GM19463 (cell line): Measurements from ENCODE around the gene PPP2R3B.
"Not testable (repeated sequence)": the region's sequence is repeated elsewhere in the genome, so short reads cannot be mapped to it uniquely, and the experiment has no call there.

Experiments
- ATAC-seq: cut with Tn5 transposase; IDR thresholded peaks from one replicate; pipeline ENCODE4 v1.9.1; 2021; ENCODE audit warnings: mild to moderate bottlenecking, moderate library complexity; ENCODE audit not compliant: unreplicated experiment

The PPP2R3B gene

GRCh38 chrX:386768-387575 lies at the start of gene PPP2R3B:
PPP2R3B (minus strand) TSS chrX:386907; CDS start chrX:386691, 216 bp downstream.
- ATAC-seq = peak; percentile 91

- ATAC-seq = no peak
Observed at GRCh38 chrX:435536-436122, 48.9 kb upstream of the PPP2R3B start.

DNA sequence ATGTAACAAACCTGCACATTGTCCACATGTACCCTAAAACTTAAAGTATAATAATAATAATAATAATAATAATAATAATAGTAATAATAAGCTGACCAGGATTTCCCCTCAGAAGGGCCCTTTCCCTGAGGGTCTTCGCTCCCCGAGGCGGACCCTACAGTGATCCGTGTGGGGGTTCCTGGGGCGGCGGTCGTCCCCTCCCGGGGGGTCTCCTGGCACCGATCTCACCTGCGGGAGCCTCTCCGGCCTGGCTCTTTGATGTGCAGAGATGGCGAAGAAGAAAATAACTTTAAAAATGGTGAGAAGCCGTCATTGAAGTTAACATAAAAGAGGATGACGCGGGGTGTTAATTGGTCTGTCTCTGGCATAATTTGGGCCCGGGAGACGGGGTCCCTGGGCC lies 48.2 kb upstream of the PPP2R3B start:
- no peak for ATAC-seq

DNA sequence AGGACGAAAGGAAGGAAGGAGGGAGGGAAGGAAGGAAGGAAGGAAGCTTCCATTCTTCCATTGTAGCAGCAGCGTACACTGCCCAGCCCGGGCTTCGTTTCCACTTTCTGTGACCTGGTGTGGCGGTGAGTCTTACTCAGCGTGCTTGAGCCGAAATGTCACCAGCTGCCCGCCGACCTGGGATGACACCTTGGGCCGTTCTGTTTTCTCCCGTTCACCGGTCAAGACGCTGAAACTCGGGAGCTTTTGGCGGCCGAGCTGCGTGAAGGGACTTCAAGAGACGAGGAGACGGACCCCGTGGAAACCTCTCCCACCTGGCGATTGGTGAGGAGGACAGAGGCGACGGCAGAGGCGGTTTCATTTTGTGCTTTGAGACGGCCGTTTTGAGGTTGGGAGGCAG lies 47.1 kb upstream of the PPP2R3B start:
- ATAC-seq = no peak

DNA sequence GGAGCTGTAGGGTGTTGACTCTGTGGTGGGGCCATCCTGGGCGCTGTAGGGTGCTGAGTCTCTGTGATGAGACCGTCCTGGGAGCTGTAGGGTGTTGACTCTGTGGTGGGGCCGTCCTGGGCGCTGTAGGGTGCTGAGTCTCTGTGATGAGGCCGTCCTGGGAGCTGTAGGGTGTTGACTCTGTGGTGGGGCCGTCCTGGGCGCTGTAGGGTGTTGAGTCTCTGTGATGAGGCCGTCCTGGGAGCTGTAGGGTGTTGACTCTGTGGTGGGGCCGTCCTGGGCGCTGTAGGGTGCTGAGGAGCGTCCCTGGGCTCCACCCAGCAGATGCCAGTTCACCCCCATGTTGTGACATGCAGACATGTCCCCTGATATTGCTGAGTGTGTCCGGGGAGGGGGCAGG lies 46.0 kb upstream of the PPP2R3B start:
- ATAC-seq = not testable (repeated sequence)

GRCh38 chrX:431492-432111 lies 44.9 kb upstream of the PPP2R3B start:
- no peak for ATAC-seq

DNA sequence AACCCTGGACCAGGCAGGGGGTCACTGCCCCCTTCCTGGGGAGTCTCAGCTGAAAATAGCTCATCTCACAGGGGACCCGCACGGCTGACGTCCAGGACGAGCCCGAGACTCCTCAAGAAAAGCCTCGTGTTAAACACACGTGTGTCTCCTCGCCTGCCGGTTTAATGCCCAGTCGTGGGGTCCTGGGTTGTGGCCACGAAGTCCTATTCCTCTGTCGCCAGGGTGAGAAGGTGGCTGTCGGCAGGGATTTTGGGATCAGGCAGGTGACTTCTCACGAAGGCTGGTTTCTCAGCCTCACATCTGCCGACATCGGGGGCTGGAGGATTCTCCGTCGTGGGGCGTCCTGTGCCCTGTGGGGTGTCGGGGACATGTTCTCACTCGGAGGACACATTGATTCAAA lies 44.3 kb upstream of the PPP2R3B start:
- no peak for ATAC-seq

- no peak for ATAC-seq
Observed at GRCh38 chrX:429266-429825, 42.6 kb upstream of the PPP2R3B start.

DNA sequence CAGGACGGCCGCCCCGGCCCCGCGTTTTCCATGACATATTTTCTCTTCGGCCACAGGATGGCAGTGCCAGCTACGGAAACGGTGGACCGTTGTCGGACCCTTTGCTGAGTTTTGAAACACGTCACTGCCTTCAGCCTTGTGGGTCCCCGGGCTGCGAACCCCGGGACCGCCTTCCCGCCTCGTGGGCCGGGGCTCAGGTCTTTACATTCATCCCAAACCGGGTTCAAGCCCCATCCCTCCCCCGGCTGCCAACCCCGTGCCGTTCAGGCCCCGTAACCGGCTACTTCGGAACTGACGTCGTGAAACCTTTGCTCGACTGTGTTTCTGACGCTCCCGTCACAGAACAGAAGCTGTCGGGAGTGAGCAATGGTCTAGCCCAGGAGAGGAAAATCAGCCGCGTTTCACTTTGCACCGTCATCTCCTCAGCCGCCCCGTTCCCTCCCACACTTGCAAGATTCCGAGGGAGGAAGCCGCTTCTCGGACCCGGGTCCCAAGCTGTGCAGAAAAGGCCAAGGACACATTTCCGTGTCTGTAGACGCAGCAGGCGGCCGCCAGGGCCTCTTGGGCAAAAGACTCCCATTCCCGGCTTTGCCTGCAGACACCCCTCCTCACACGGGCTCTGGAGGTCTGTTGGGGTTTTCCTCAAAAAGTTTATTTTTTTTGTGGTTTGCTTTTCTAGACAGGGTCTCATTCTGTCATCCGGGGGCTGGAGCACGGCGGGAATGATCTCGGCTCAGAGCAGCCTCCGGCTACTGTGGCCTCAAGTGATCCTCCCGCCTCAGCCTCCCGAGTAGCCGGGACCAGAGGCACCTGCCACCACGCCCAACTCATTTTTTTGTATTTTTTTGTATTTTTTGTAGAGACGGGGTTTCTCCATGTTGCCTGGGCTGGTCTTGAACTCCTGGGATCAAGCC lies 41.4 kb upstream of the PPP2R3B start:
- ATAC-seq = no peak

- ATAC-seq = no peak
Observed at GRCh38 chrX:426881-427280, 40.2 kb upstream of the PPP2R3B start.

- no peak for ATAC-seq
Observed at GRCh38 chrX:425056-425455, 38.3 kb upstream of the PPP2R3B start.

GRCh38 chrX:421646-422391 lies 35.1 kb upstream of the PPP2R3B start:
- ATAC-seq = no peak

DNA sequence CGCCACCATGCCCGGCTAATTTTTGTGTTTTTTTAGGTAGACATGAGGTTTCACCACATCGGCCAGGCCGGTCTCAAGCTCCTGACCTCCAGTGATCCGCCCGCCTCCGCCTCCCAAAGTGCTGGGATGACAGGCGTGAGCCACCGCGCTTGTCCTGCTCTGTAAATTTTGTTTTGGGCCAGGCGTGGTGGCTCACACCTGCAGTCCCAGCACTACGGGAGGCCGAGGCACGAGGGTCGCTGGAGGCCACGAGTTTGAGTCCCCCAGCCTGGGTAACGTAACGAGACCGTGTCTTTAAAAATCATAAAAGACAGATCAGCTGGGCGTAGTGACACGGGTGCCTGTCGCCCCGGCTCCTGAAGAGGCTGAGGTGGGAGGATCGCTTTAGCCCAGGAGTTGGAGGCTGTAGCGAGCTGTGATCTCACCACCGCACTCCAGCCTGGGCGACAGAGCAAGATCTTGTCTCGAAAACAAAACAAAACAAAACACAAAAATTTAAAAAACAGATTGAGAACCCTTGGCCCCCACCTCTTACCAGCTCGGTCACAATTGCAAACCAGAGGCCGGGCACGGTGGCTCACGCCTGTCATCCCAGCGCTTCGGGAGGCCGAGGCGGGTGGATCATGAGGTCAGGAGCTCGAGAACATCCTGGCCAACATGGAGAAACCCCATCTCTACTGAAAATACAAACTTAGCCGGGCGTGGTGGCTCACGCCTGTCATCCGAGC lies 34.0 kb upstream of the PPP2R3B start:
- no peak for ATAC-seq

DNA sequence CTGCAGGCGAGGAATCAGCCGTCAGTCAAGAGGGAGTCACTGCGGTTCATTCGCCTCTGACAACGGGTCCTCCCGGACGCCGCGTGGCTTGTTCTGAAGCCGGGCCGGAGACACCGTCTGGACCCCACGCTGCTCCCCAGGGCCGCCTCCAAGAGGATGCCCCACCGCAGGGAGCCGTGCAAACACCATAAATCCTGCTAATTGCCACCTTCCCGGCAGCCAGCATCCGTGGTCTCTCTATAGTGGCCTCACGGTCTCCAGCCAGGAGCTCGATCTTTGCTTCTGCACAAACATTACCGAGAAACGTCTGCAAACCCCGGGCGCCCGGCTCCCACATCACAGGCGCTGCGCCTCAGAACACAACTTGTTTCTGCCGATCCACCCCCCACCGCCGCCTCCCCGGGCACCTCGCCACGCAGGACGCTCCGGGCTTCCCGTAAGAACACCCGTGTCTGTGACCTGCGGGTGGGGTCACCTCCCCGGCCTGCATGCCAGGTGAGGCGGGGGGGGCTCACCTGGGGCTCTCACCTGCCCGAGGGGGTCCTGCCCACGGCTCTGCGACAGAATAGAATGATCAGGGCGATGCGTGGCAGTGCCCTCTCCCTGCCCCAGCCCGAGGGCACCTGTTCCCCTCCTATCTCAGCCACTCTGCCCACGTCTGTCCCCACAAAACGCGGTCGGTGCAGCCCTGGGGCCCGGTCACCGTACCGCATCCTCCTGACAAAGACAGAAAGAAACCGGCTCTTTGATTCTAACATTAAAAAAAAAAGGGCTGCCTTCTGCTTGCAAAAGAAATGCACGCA lies 32.4 kb upstream of the PPP2R3B start:
- no peak for ATAC-seq

DNA sequence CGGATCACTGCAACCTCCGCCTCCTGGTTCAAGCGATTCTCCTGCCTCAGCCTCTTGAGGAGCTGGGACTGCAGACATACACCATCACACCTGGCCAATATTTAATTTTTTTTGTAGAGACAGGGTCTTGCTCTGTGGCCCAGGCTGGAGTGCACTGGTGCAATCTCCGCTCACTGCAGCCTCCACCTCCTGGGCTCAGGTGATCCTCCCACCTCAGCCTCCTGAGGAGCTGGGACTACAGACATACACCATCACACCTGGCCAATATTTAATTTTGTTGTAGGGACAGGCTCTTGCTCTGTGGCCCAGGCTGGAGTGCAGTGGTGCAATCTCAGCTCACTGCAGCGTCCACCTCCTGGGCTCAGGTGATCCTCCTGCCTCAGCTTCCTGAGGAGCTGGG lies 28.8 kb upstream of the PPP2R3B start:
- ATAC-seq = not testable (repeated sequence)

DNA sequence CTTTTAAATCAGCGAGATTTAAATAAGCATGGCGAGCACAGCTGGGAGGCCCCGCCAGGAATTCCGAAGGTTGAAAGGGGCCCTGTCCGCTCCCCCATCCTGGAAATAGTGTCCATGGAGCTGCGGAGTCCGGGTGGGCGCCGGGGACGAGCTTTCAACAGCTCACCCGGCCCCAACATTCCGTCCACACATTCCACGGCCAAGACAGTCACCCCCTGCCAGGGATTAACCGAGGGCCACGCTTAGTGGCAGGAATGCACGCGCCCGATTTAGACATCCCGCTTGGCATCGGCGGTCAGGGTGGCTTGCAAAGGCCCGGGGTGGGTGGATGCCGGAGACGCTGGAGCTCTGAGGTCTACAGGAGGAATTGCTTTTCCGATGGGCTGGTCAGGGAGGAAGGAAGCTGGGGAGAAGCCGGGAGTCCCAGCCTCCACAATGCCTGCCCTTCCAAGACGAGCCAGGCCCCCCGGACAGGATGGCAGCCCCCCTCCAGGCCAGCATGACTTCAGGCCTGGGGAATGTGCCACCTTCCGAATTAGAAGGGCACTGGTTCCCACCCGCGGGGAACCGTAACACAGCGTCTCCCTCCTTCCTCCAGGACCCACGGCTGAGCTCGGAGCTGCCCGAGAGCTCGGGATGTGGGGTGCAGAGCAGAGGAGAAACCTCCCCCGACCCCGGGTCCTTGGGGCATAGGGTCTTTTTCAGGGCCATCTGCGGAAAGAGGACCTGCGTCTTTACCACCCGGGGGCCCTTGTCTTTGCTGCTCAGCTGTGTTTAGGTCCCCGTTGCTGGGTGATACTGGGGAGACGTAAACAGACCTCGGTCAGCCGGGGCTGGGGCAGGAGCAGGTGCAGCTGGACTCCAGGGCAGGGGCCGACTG lies 26.9 kb upstream of the PPP2R3B start:
- no peak for ATAC-seq

- no peak for ATAC-seq
Observed at GRCh38 chrX:410296-410695, 23.6 kb upstream of the PPP2R3B start.

- no peak for ATAC-seq
Observed at GRCh38 chrX:405149-405548, 18.4 kb upstream of the PPP2R3B start.
